Mammary epithelial cell (primary cell): ENCODE measurements around the gene PRKG2.

Experiments
- CTCF ChIP-seq, 2 donors: IDR thresholded peaks in 1 of 2; conservative IDR thresholded peaks in 1 of 2; 2 replicates each; pipeline ENCODE4 v1.5.1; 2011 to 2012; ENCODE audit warnings: inconsistent platforms in 2 of 2, low read length in 2 of 2, mild to moderate bottlenecking in 2 of 2, control low read depth in 1 of 2, low read depth in 1 of 2; ENCODE audit not compliant: insufficient read depth in 1 of 2; ENCODE audit errors: extremely low read depth in 1 of 2
- EZH2 ChIP-seq: IDR thresholded peaks from 2 replicates; pipeline ENCODE4 v1.6.1; 2012; ENCODE audit warnings: low read length, inconsistent platforms, borderline replicate concordance

GRCh38 chr4:81217779-81218178 is 2.8 kb upstream of the PRKG2 start:
- TF ChIP-seq CTCF (conservative IDR thresholded peaks at IDR 0.05 in 1 of 2, IDR thresholded peaks at IDR 0.05 in 1 of 2; ENCODE audit: extremely low read depth in 1 of 2, insufficient read depth in 1 of 2, low read depth in 1 of 2, low read length in 2 of 2) (no peak), EZH2 (no peak)
